GM19351 (cell line): Measurements from ENCODE around the gene DLGAP1.
"Not testable (repeated sequence)": the region's sequence is repeated elsewhere in the genome, so short reads cannot be mapped to it uniquely, and the experiment has no call there.

Source experiments
- ATAC-seq: cut with Tn5 transposase; IDR thresholded peaks from one replicate; pipeline ENCODE4 v1.9.1; 2021; ENCODE audit warnings: mild to moderate bottlenecking, moderate library complexity; ENCODE audit not compliant: unreplicated experiment

The DLGAP1 gene

GRCh38 chr18:3710712-3711301 lies 744.3 kb downstream of the DLGAP1 start:
- no peak for ATAC-seq

GRCh38 chr18:3709205-3709604 lies 745.9 kb downstream of the DLGAP1 start:
- ATAC-seq: no peak

DNA sequence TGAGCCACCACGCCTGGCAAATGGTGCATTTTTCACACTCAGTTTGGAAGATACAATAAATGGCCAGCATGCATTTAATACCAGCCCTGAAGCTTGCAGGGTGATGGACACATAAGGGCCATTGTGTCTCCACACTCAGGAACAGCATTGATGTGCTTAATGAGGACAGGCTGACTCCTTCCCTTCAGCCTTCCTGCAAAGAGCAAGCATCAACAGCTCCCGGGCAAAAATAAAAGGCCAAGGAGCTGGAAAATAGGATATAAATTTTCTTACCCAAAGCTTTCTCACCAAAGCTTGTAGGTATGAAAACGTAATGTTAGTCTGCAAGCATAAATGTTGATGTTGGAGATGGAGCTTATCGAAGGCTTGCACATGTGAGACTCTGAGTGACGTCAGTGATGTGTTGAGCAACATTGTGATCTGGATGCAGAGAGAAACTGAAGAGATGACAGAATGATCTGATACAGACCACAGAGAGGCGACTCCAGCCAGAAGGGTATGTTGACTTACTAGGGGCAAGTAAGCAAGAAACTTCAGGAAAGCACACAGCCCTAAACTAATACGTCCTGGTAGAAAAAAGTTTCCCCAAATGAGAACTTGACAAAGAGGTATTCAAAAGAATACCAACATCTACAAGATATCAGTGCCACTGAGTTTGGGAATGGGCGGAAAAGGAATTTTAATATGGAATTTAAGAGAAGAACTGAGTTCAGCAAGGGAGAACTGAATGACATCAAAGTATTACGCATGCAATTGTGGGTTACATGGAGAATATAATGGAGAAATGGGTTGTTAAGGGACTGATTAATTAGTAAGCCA lies 748.6 kb downstream of the DLGAP1 start:
- ATAC-seq: no peak

DNA sequence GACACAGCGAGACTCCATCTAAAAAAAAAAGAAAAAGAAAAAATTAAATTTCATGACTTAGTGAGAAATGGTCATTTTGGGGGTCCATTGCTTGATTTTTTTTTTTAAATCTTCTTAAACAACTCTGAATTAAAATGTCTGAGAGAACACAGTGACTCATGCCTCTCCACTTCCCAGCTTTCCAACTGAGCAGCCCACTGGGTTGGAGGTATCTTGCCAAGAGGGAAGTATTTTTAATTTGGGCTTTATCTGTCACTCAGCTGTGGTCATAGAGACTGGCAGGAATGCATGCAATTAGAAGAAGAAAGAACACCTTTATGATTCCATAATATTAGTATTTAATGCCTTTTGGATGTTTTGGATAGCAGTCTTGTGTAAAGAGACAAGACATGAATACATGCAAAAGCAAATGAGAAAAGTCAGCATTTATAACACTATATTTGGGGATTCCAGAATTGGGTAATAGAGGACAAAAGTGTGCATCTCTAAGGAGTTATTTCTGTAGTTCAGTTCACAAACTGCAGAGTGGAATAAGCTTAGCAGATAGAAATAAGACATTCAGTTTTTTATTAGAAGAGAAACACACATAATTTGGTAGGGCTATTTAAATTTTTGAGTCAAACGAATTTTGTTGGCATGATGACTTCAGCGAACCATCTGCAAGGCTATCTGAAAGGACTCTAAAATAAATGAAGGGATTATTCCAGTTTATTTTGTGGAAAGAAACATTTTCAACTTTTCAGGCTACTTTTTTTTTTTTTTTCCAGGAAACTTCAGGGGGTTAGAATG lies 750.4 kb downstream of the DLGAP1 start:
- no peak for ATAC-seq

GRCh38 chr18:3703732-3704176 lies 751.4 kb downstream of the DLGAP1 start:
- ATAC-seq: no peak

DNA sequence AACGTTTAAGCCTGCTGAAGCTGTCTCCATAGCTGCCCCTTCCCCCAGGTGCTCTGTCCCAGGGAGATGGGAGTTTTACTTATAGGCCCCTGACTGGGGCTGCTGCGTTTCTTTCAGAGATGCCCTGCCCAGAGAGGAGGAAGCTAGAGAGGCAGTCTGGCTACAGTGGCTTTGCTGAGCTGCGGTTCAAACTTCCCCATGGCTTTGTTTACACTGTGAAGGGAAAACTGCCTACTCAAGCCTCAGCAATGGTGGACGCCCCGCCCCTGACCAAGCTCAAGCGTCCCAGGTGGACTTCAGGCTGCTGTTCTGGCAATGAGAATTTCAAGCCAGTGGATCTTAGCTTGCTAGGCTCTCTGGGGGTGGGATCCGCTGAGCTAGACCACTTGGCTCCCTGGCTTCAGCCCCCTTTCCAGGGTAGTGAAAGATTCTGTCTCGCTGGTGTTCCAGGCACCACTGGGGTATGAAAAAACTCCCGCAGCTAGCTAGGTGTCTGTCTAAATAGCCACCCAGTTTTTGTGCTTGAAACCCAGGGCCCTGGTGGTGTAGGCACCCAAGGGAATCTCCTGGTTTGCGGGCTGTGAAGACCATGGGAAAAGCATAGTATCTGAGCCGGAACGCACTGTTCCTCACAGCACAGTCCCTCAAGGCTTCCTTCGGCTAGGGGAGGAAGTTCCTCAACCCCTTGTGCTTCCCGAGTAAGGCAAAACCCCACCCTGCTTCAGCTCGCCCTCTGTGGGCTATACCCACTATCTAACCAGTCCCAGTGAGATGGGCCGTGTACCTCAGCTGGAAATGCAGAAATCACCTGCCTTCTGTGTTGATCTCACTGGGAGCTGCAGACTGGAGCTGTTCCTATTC lies 755.2 kb downstream of the DLGAP1 start:
- not testable (repeated sequence) for ATAC-seq

DNA sequence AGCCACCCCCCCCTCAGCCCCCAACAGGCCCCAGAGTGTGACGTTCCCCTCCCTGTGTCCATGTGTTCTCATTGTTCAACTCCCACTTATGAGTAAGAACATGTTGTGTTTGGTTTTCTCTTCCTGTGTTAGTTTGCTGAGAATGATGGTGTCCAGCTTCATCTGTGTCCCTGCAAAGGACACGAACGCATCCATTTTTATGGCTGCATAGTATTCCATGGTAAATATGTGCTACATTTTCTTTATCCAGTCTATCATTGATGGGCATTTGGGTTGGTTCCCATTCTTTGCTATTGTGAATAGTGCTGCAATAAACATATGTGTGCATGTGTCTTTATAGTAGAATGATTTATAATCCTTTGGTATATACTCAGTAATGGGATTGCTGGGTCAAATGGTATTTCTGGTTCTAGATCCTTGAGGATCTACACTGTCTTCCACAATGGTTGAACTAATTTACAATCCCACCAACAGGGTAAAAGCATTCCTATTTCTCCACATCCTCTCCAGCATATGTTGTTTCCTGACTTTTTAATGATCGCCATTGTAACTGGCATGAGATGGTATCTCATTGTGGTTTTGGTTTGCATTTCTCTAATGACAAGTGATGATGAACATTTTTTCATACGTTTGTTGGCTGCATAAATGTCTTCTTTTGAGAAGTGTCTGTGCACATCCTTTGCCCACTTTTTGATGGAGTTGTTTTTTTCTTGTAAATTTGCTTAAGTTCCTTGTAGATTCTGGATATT lies 760.9 kb downstream of the DLGAP1 start:
- not testable (repeated sequence) for ATAC-seq

- ATAC-seq: no peak
Measured at GRCh38 chr18:3693410-3693809, 761.7 kb downstream of the DLGAP1 start.

GRCh38 chr18:3692691-3693090 lies 762.4 kb downstream of the DLGAP1 start:
- ATAC-seq: no peak

GRCh38 chr18:3692113-3692621 lies 762.9 kb downstream of the DLGAP1 start:
- no peak for ATAC-seq

DNA sequence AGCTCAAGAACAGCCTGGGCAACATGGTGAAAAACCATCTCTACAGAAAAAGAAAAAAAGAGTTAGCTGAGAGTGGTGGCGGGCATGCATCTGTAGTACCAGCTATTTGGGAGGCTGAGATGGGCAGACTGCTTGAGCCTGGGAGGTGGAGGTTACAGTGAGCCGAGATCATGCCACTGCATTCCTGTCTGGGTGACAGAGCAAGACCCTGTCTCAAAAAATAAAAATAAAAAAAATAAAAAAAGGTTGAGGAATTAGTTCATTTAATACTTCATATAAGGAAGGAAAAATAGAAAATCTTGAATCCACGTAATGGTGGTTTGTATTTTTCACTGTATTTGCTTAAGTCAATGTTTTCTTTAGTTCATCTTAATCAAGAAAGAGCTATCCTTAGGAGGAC lies 763.4 kb downstream of the DLGAP1 start:
- no peak for ATAC-seq

- ATAC-seq: no peak
Measured at GRCh38 chr18:3690764-3691066, 764.4 kb downstream of the DLGAP1 start.

DNA sequence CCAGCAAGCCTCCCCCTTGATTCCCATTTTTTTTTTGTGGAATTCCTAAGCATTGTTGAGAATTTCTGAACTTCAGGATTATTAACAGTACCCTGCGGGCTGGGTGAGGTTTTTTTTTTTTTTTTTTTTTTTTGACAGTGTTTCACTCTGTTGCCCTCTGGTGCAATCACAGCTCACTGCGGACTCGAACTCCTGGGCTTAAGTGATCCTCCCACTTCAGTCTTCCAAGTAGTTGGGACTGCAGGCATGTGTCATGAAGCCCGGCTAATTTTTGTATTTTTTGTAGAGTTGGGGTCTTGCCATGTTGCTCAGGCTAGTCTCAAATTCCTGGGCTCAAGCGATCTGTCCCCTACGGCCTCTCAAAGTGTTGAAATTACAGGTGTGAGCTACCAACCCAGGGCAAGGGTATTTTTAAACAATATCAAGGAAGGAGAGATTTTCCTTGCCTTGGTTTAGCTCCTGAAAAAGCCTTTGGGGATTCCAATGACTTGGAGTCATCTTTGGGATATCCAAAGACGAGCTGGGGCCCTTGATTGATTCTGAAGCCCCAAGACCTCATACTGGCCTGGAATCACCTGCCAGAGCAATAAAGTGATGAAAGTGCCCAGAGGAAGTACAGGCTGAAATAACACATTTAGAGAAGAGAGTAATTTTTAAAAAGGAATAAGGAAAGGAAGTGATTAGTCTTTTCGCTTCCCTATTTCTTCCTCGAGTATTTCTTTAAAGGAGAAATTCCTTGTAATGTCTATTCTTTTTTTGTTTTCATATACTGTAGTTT lies 764.9 kb downstream of the DLGAP1 start:
- no peak for ATAC-seq

DNA sequence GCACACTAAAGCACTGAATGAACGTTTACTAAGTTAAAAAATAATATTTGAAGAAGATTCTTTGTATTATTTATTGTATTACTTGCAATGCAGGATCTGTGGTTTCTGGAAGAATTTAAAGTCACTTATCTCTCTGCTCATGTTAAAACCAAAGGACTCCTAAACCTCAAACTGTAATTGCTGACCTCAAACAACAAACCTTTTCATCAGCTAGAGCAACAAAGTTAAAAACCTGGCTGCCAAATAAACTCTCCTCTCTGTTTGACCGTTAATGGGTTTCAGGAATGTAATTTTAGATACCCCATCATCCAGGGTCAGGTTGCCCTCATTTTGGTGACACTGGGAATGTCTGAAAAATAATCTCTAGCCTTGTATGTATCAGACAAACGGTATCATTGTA lies 766.0 kb downstream of the DLGAP1 start:
- no peak for ATAC-seq

DNA sequence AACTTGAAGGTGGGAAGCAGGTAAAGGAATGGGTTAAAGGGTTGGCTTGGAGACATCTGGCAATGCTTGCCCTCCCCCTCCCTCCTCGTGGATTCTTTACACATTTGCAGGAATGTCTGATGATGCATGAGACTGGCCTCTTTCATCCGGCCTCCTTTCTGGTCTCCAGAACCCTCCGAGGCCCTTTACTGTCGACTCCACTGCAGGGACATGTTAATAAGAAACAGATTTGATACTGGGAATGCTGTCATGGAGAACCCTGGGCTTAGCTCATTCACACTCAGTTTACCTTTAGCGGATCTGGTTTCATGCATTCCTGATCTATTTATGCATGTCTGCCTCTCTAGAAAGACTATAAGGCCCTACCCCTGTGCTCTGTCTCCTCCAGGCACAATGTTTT lies 766.4 kb downstream of the DLGAP1 start:
- ATAC-seq: no peak

GRCh38 chr18:3683483-3683882 lies 771.6 kb downstream of the DLGAP1 start:
- ATAC-seq: no peak

DNA sequence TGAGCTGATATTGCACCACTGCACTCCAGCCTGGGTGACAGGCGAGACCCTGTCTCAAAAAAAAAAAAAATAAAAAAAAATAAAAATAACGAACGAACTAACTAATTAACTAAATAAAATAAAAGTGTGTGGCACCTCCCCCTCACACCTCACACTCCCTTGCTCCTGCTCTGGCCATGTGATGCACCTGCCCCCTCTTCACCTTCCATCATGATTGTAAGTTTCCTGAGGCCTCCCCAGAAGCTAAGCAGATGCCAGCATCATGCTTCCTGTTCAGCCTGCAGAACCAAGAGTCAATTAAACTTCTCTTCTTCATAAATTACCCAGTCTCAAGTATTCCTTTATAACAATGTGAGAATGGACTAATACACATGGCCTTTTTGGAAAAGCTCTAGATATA lies 773.0 kb downstream of the DLGAP1 start:
- ATAC-seq: no peak

DNA sequence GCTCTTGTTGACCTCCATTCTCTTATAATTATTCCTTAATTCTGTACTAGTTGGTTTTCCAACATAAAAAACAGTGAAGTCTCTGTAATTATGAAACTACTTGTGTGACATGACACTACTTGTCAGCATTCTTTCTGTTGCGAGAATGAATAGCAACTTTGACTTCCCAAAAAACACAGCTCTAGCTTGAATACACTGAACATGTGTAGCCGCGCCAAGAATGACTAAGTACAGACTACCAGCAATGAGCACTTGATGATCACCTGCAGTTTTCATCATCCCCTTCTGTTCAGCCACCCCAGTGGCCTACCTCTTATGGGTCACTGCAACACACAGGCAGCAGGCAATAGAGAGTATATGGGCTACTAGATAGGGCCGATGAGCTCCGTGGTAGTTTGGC lies 775.9 kb downstream of the DLGAP1 start:
- no peak for ATAC-seq

DNA sequence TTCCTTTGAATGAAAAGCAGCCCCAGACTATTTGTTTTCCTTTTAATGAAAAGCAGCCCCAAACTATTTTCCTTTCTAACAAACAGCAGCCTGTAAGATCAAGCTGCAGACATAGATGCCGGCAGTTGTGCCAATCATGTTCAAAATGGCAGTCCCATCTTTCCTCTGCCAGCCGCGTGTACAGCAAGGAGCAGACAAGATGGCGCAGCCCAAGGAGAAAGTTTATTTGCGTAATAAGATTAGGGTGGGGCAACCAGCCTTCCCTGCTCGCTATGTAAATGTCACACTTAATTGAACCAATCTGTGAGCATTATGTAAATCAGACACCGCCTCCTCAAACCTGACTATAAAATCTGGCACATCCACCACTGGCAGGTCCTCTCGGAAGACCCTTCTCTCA lies 779.1 kb downstream of the DLGAP1 start:
- no peak for ATAC-seq
